Vagina (tissue), 2 donors: ENCODE results near the gene PCSK9. TPM values are rescaled to one million over a fixed set of nuclear protein-coding genes. Genes with fewer than 3 reads are reported as not detected.

ENCODE experiments used
- DNase-seq, 2 donors: peaks; one replicate each; pipeline ENCODE4 v3.0.0-alpha.2; 2017; ENCODE audit errors: extremely low spot score in 2 of 2
- H3K27ac ChIP-seq: fragments of 200-600 bp; sonication (generic); one replicate; pipeline ENCODE4 v1.5.1; 2019
- H3K27me3 ChIP-seq: fragments of 200-600 bp; sonication (generic); one replicate; pipeline ENCODE4 v1.5.1; 2019
- H3K36me3 ChIP-seq, 2 donors: fragments of 200-600 bp; sonication (generic); one replicate each; pipeline ENCODE4 v1.5.1; 2017 to 2019
- H3K4me1 ChIP-seq: fragments of 200-600 bp; sonication (generic); one replicate; pipeline ENCODE4 v1.5.1; 2019
- H3K4me3 ChIP-seq, 2 donors: fragments of 200-600 bp; sonication (generic); 1 replicate in 1 of 2; 2 replicates in 1 of 2; pipeline ENCODE4 v1.5.1; 2016 to 2019
- H3K9me3 ChIP-seq: fragments of 200-600 bp; sonication (generic); one replicate; pipeline ENCODE4 v1.5.1; 2019
- POLR2A ChIP-seq, 2 donors: fragments of 450-650 bp; IDR thresholded peaks; one replicate each; pipeline ENCODE4 v1.6.1; 2017; ENCODE audit warnings: antibody characterized with exemption in 2 of 2, mild to moderate bottlenecking in 2 of 2, moderate library complexity in 2 of 2
- POLR2AphosphoS5 ChIP-seq, 2 donors: sonication (generic); formaldehyde crosslinking; IDR thresholded peaks; one replicate each; pipeline ENCODE4 v1.9.0; 2017; ENCODE audit warnings: antibody characterized with exemption in 2 of 2, mild to moderate bottlenecking in 2 of 2, low read depth in 1 of 2; ENCODE audit not compliant: insufficient read depth in 1 of 2
- intact Hi-C: fragments of 100-400 bp; cut with DNase I; formaldehyde crosslinking; loops from one replicate; pipeline ENCODE4 v1.15.1; 2023
- total RNA-seq: library from RNA; depleted of rRNA; stranded (reverse); fragments of >200 nt; gene quantifications from one replicate; pipeline ENCODE4 v1.2.3, GENCODE V29; 2016
- TF ChIP-seq, protein P1 (sequence below), 3 experiments: fragments of 450-650 bp in 2 of 3; fragments of 200-600 bp in 1 of 3; sonication (generic) in 1 of 3; IDR thresholded peaks; one replicate each; pipeline ENCODE4 v1.5.1; 2017 to 2019; ENCODE audit warnings: antibody characterized with exemption in 3 of 3, mild to moderate bottlenecking in 2 of 3, moderate library complexity in 2 of 3

PCSK9 gene
- total RNA-seq, 1 donor from 2014 or later, result 0.25 TPM

DNA sequence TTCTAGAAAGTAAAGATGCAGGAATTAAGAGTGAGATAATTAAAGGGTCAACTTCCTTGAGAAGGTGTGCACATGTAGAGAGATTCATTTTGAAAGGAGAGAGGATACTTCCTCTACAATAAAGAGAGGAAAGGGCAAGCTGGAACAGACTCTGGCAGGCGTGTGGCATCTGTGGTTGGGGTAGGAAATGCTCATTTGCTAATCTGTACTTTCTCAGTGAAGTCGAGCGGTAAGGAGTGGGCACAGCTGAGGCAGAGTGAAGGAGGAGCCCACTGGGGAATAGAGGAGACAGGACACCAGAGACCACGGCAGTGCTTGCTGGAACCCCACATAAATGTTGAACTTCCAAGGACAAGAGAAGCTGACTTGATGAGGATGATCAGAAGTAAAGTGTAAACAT, 49.1 kb downstream of the PCSK9 start:
- no peak overlapping the region for H3K27ac ChIP-seq
- no peak overlapping the region for H3K4me3 ChIP-seq
- DNase-seq, result no peak
- peaks cover 2 to 84% of the 10 kb centered on the region in 2 donors for H3K36me3 ChIP-seq
- H3K27me3 ChIP-seq, result no peaks in the 10 kb centered on the region
- no peaks in the 10 kb centered on the region for H3K4me1 ChIP-seq
- intact Hi-C loops, result no loop called here
- no peaks in the 10 kb centered on the region for H3K9me3 ChIP-seq
- TF ChIP-seq POLR2A (IDR thresholded peaks at IDR 0.05) (no peak), POLR2AphosphoS5 (IDR thresholded peaks at IDR 0.05; ENCODE audit: insufficient read depth in 1 of 2, low read depth in 1 of 2) (no peak)
- TF ChIP-seq, protein P1, sequence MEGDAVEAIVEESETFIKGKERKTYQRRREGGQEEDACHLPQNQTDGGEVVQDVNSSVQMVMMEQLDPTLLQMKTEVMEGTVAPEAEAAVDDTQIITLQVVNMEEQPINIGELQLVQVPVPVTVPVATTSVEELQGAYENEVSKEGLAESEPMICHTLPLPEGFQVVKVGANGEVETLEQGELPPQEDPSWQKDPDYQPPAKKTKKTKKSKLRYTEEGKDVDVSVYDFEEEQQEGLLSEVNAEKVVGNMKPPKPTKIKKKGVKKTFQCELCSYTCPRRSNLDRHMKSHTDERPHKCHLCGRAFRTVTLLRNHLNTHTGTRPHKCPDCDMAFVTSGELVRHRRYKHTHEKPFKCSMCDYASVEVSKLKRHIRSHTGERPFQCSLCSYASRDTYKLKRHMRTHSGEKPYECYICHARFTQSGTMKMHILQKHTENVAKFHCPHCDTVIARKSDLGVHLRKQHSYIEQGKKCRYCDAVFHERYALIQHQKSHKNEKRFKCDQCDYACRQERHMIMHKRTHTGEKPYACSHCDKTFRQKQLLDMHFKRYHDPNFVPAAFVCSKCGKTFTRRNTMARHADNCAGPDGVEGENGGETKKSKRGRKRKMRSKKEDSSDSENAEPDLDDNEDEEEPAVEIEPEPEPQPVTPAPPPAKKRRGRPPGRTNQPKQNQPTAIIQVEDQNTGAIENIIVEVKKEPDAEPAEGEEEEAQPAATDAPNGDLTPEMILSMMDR (IDR thresholded peaks at IDR 0.05), result no peak

- intact Hi-C loops, result no loop called here
- no peak for DNase-seq
- no peak for TF ChIP-seq POLR2AphosphoS5 (IDR thresholded peaks at IDR 0.05; ENCODE audit: insufficient read depth in 1 of 2, low read depth in 1 of 2)
- no peak for TF ChIP-seq POLR2A (IDR thresholded peaks at IDR 0.05)
- TF ChIP-seq, protein P1 (IDR thresholded peaks at IDR 0.05), result no peak
- Histone ChIP-seq H3K27ac (no peak overlapping the region), H3K4me3 (no peak overlapping the region), H3K9me3 (no peaks in the 10 kb centered on the region), H3K4me1 (no peaks in the 10 kb centered on the region), H3K36me3 (peaks cover 2 to 86% of the 10 kb centered on the region in 2 donors), H3K27me3 (no peaks in the 10 kb centered on the region)
These were observed 50.3 kb downstream of the PCSK9 start for GRCh38 chr1:55089683-55090082.

DNA sequence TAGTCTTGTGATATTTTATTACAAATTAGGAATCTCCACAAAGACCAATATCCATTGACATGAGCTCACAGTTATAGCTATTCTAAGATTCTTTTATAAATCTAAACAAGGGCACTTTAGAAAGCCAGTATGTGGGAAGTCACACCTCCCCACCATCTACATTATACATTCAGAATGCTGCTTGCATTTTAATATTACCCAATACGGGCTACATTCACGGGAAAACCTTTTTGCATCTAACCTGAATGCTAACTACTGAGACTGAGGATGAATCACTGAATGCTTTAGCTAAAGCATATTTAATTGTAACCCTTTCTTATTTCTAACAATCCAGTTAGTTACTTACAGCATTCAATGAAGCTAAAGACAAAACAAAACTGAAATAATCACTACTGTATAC, 53.1 kb downstream of the PCSK9 start:
- no peak overlapping the region for H3K27ac ChIP-seq
- TF ChIP-seq, protein P1 (IDR thresholded peaks at IDR 0.05), result no peak
- TF ChIP-seq POLR2A (IDR thresholded peaks at IDR 0.05) (no peak), POLR2AphosphoS5 (IDR thresholded peaks at IDR 0.05; ENCODE audit: insufficient read depth in 1 of 2, low read depth in 1 of 2) (no peak)
- peaks cover 0 to 87% of the 10 kb centered on the region in 2 donors for H3K36me3 ChIP-seq
- H3K27me3 ChIP-seq, result no peaks in the 10 kb centered on the region
- DNase-seq, result no peak
- no peaks in the 10 kb centered on the region for H3K9me3 ChIP-seq
- no peaks in the 10 kb centered on the region for H3K4me1 ChIP-seq
- no peak overlapping the region for H3K4me3 ChIP-seq
- intact Hi-C loops, result no loop called here

DNA sequence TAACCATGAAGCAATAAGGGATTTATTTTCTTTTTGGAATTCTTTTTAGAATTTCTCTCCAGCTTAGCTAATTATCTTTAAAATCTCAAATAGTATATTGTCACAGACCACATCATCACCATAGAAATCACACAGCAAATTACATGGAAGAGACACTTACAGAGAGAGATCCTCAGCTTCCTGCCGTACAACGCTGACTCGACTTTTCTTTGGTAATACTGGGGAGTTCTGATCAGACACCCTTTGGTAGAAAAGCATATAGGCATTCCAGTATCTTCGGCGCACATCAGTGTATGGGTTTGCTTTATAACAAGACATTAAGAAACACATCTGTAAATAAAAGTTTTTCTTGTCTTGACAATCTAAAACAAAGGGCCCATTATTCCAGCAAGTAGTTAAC, 55.7 kb downstream of the PCSK9 start:
- Histone ChIP-seq H3K4me3 (no peak overlapping the region), H3K27ac (no peak overlapping the region), H3K27me3 (no peaks in the 10 kb centered on the region), H3K36me3 (peaks cover 0 to 87% of the 10 kb centered on the region in 2 donors), H3K4me1 (no peaks in the 10 kb centered on the region), H3K9me3 (no peaks in the 10 kb centered on the region)
- intact Hi-C loops, result no loop called here
- TF ChIP-seq POLR2A (IDR thresholded peaks at IDR 0.05) (no peak), POLR2AphosphoS5 (IDR thresholded peaks at IDR 0.05; ENCODE audit: insufficient read depth in 1 of 2, low read depth in 1 of 2) (no peak)
- TF ChIP-seq, protein P1 (IDR thresholded peaks at IDR 0.05), result no peak
- DNase-seq, result no peak

- no peaks in the 10 kb centered on the region for H3K9me3 ChIP-seq
- no peak for TF ChIP-seq POLR2A (IDR thresholded peaks at IDR 0.05)
- DNase-seq, result no peak
- H3K4me3 ChIP-seq, result no peak overlapping the region
- H3K4me1 ChIP-seq, result no peaks in the 10 kb centered on the region
- peaks cover 0 to 79% of the 10 kb centered on the region in 2 donors for H3K36me3 ChIP-seq
- H3K27ac ChIP-seq, result no peak overlapping the region
- intact Hi-C loops, result no loop called here
- no peaks in the 10 kb centered on the region for H3K27me3 ChIP-seq
These were observed 64.5 kb downstream of the PCSK9 start for GRCh38 chr1:55103891-55104290.
